Neural cell (in vitro differentiated cells): Measurements from ENCODE around the gene RP9.

Source experiments
- EZH2 ChIP-seq: fragments of 200-600, 300-800 bp; shearing (Covaris generic), sonication (generic); IDR thresholded peaks from 2 replicates; pipeline ENCODE4 v1.6.1; 2014; ENCODE audit warnings: antibody characterized with exemption, low read length, borderline replicate concordance, mild to moderate bottlenecking; ENCODE audit not compliant: insufficient read depth, poor library complexity, severe bottlenecking
- MXI1 ChIP-seq: fragments of 450-650 bp; conservative IDR thresholded peaks from 2 replicates; pipeline ENCODE4 v1.6.1; 2014; ENCODE audit warnings: antibody characterized with exemption, mild to moderate bottlenecking; ENCODE audit not compliant: poor library complexity, severe bottlenecking
- POLR2AphosphoS5 ChIP-seq: IDR thresholded peaks from 2 replicates; pipeline ENCODE4 v1.6.1; 2012
- RAD21 ChIP-seq: fragments of 450-650 bp; conservative IDR thresholded peaks from 2 replicates; pipeline ENCODE4 v1.6.1; 2014; ENCODE audit warnings: antibody characterized with exemption, mild to moderate bottlenecking, moderate library complexity
- SMC3 ChIP-seq: fragments of 450-650 bp; conservative IDR thresholded peaks from 2 replicates; pipeline ENCODE4 v1.6.1; 2014; ENCODE audit warnings: antibody characterized with exemption, mild to moderate bottlenecking, moderate library complexity; ENCODE audit not compliant: poor library complexity
- TAF1 ChIP-seq: IDR thresholded peaks from 2 replicates; pipeline ENCODE4 v1.6.1; 2012; ENCODE audit warnings: low read depth
- TF ChIP-seq, protein P1 (sequence below): fragments of 450-650 bp; IDR thresholded peaks from 2 replicates; pipeline ENCODE4 v1.5.1; 2014; ENCODE audit warnings: antibody characterized with exemption, mild to moderate bottlenecking, moderate library complexity; ENCODE audit not compliant: poor library complexity, severe bottlenecking
- TF ChIP-seq, protein P2 (sequence below): IDR thresholded peaks from 2 replicates; pipeline ENCODE4 v1.6.1; 2012; ENCODE audit warnings: borderline replicate concordance

DNA sequence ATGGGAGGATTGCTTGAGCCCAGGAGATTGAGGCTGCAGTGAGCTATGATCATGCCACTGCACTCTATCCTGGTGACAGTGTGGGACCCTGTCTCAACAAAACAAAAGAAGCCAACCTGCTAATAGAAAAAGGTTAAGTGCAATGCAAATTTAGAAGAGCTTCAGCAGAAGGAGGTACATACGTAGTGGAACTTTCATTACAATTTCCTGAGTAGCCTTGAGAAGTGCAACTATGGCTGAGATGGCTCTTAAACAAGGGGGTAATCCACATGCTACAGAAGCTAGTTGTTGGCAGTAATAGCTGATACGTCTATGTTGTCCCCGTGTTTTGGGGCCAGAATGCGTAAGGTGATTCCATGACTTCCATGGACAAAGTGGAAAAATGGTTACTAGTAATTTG, 36.0 kb downstream of the RP9 start:
- TF ChIP-seq SMC3 (no peak), MXI1 (no peak), RAD21 (no peak), TAF1 (no peak), POLR2AphosphoS5 (no peak), EZH2 (no peak)
- TF ChIP-seq, protein P1, sequence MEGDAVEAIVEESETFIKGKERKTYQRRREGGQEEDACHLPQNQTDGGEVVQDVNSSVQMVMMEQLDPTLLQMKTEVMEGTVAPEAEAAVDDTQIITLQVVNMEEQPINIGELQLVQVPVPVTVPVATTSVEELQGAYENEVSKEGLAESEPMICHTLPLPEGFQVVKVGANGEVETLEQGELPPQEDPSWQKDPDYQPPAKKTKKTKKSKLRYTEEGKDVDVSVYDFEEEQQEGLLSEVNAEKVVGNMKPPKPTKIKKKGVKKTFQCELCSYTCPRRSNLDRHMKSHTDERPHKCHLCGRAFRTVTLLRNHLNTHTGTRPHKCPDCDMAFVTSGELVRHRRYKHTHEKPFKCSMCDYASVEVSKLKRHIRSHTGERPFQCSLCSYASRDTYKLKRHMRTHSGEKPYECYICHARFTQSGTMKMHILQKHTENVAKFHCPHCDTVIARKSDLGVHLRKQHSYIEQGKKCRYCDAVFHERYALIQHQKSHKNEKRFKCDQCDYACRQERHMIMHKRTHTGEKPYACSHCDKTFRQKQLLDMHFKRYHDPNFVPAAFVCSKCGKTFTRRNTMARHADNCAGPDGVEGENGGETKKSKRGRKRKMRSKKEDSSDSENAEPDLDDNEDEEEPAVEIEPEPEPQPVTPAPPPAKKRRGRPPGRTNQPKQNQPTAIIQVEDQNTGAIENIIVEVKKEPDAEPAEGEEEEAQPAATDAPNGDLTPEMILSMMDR, result no peak
- TF ChIP-seq, protein P2, sequence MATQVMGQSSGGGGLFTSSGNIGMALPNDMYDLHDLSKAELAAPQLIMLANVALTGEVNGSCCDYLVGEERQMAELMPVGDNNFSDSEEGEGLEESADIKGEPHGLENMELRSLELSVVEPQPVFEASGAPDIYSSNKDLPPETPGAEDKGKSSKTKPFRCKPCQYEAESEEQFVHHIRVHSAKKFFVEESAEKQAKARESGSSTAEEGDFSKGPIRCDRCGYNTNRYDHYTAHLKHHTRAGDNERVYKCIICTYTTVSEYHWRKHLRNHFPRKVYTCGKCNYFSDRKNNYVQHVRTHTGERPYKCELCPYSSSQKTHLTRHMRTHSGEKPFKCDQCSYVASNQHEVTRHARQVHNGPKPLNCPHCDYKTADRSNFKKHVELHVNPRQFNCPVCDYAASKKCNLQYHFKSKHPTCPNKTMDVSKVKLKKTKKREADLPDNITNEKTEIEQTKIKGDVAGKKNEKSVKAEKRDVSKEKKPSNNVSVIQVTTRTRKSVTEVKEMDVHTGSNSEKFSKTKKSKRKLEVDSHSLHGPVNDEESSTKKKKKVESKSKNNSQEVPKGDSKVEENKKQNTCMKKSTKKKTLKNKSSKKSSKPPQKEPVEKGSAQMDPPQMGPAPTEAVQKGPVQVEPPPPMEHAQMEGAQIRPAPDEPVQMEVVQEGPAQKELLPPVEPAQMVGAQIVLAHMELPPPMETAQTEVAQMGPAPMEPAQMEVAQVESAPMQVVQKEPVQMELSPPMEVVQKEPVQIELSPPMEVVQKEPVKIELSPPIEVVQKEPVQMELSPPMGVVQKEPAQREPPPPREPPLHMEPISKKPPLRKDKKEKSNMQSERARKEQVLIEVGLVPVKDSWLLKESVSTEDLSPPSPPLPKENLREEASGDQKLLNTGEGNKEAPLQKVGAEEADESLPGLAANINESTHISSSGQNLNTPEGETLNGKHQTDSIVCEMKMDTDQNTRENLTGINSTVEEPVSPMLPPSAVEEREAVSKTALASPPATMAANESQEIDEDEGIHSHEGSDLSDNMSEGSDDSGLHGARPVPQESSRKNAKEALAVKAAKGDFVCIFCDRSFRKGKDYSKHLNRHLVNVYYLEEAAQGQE, result no peak
